ENCODE measurements around the gene SPAG16. TPM values are rescaled to one million over a fixed set of nuclear protein-coding genes. Genes with fewer than 3 reads are reported as not detected.

The SPAG16 gene
- total RNA-seq, 1 experiment from 2014 or later = 16.0 TPM

- peaks cover 3% of the 10 kb centered on the region; the same call in 1 of the 2 replicates for H3K27me3 Mint-ChIP-seq (ENCODE audit: low read depth)
- DNase-seq (ENCODE audit: low spot score) = no peak
- ChIA-PET CTCF (no interaction called here), POLR2A (no interaction called here)
- H3K4me3 Mint-ChIP-seq = no peak overlapping the region
- no peak overlapping the region for H3K27ac Mint-ChIP-seq
- ATAC-seq = no peak
- peaks cover 21% of the 10 kb centered on the region for H3K36me3 Mint-ChIP-seq
- H3K9me3 Mint-ChIP-seq = peaks cover 30% of the 10 kb centered on the region
- TF ChIP-seq TEAD1 (CRISPR knock-in tag; IDR thresholded peaks at IDR 0.05) (no peak), GABPB1 (CRISPR knock-in tag; IDR thresholded peaks at IDR 0.05) (no peak), ZNF671 (CRISPR knock-in tag; IDR thresholded peaks at IDR 0.05) (no peak), AFF4 (CRISPR knock-in tag; IDR thresholded peaks at IDR 0.05; ENCODE audit: borderline replicate concordance) (no peak), ZNF396 (CRISPR knock-in tag; IDR thresholded peaks at IDR 0.05; ENCODE audit: borderline replicate concordance) (no peak)
- no peaks in the 10 kb centered on the region for H3K4me1 Mint-ChIP-seq
Observed at GRCh38 chr2:214117054-214117453, 832.8 kb downstream of the SPAG16 start.

- TF ChIP-seq STAT6 (CRISPR knock-in tag; conservative IDR thresholded peaks at IDR 0.05; ENCODE audit: low read depth) (no peak), ZBTB21 (CRISPR knock-in tag; IDR thresholded peaks at IDR 0.05; ENCODE audit: borderline replicate concordance) (no peak), NR2C2 (CRISPR knock-in tag; IDR thresholded peaks at IDR 0.05) (no peak), E2F1 (CRISPR knock-in tag; IDR thresholded peaks at IDR 0.05) (no peak), ATF3 (CRISPR knock-in tag; conservative IDR thresholded peaks at IDR 0.05) (no peak), ATF2 (CRISPR knock-in tag; IDR thresholded peaks at IDR 0.05; ENCODE audit: borderline replicate concordance, low read depth) (no peak), SMAD3 (CRISPR knock-in tag; IDR thresholded peaks at IDR 0.05; ENCODE audit: borderline replicate concordance) (no peak), NFYB (CRISPR knock-in tag; conservative IDR thresholded peaks at IDR 0.05; ENCODE audit: low read depth) (no peak), ZNF219 (CRISPR knock-in tag; IDR thresholded peaks at IDR 0.05; ENCODE audit: borderline replicate concordance) (no peak), ZNF512 (CRISPR knock-in tag; IDR thresholded peaks at IDR 0.05; ENCODE audit: borderline replicate concordance) (no peak), NFE2L1 (CRISPR knock-in tag; IDR thresholded peaks at IDR 0.05) (no peak), ESRRA (CRISPR knock-in tag; IDR thresholded peaks at IDR 0.05; ENCODE audit: borderline replicate concordance) (no peak), ZNF232 (CRISPR knock-in tag; IDR thresholded peaks at IDR 0.05) (no peak), SP1 (CRISPR knock-in tag; conservative IDR thresholded peaks at IDR 0.05) (no peak), RORB (CRISPR knock-in tag; IDR thresholded peaks at IDR 0.05) (no peak)
- Mint-ChIP-seq H3K9me3 (peaks cover 11% of the 10 kb centered on the region), H3K4me1 (peaks cover 52% of the 10 kb centered on the region), H3K27me3 (ENCODE audit: low read depth) (no peaks in the 10 kb centered on the region), H3K4me3 (peak overlapping the region; percentile 1; the same call in 1 of the 2 replicates), H3K36me3 (peaks cover 2% of the 10 kb centered on the region; the same call in 1 of the 2 replicates), H3K27ac (peak overlapping the region; percentile 87)
- ChIA-PET CTCF (no interaction called here), POLR2A (interaction anchor here (0.7 kb wide), 1 partner anchor 1185 kb away, joined by 3 read pairs; the partner anchor contains the start of gene ATIC)
- ATAC-seq (peak; percentile 44), DNase-seq (ENCODE audit: low spot score) (no peak)
Observed at GRCh38 chr2:214126135-214126534, 841.9 kb downstream of the SPAG16 start.
